Astrocyte of the hippocampus (primary cell): ENCODE data around the gene NARF.
A peak's percentile ranks its signal among the peaks of the same experiment; 100 is the strongest.
"Not testable (repeated sequence)": the region's sequence is repeated elsewhere in the genome, so short reads cannot be mapped to it uniquely, and the experiment has no call there.

Experiments
- DNase-seq: peaks from one replicate; pipeline ENCODE4 v3.0.0; 2011; ENCODE audit warnings: low read depth, low spot score

NARF gene

GRCh38 chr17:82497483-82498405 is 39.2 kb downstream of the NARF start:
- peak; percentile 78 for DNase-seq

GRCh38 chr17:82502207-82502606 is 43.7 kb downstream of the NARF start:
- no peak for DNase-seq

DNA sequence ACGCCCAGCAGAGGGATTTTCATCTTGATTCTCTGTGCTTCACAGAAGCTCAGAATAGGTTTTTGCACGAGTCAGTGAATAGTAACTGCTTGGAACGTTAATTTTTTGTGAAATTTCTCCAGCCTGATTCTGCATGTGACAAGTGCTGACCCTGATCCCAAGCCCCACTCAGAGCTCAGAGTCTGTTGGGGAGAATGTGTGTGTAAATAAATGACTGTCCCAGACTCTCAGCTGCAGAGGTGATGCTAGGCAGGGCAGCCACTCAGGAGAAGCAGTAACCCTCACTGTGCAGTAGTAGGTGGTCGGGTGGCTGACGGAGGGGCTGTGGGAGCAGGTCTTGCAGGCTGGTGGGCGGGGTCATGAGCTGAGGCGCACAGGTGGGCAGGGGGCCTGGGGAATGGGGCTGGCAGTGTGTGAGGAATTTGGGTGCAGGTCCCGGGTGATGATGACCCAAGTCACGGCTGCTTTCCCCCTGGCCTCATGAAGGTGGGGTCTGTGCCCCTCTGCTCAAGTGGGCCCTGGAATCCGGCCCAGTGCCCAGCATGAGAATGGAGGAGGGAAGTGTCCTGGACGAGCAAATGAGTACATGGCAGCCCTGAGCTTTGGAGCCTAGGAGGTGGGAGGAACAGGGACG is 44.7 kb downstream of the NARF start:
- no peak for DNase-seq

DNA sequence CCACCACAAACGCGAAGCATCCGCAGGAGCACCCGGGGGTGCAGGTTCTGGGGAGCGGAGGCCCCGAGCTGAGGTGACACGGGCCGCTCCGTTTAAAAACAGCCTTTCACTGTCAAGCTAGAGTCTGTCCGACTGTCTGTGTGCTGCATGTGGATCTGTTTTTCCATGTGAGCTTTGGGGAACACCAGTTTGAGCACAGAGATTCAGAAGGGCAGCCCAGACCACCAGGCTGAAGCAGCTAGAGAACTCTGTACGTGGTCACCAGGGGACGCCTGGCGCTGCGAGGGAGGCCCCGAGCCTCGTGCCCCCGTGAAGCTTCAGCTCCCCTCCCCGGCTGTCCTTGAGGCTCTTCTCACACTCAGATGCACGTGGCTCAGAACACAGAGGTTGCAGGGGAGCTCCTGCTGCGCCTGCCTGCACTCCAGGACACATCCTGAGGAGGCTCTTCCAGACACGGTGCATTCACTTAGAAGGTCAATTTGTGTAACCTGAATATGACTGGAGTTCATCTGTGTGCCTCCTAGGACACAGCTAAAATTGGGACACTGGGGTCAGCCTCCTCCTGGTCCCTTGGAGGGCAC is 45.3 kb downstream of the NARF start:
- DNase-seq = no peak

GRCh38 chr17:82505296-82505695 is 46.8 kb downstream of the NARF start:
- DNase-seq = no peak

DNA sequence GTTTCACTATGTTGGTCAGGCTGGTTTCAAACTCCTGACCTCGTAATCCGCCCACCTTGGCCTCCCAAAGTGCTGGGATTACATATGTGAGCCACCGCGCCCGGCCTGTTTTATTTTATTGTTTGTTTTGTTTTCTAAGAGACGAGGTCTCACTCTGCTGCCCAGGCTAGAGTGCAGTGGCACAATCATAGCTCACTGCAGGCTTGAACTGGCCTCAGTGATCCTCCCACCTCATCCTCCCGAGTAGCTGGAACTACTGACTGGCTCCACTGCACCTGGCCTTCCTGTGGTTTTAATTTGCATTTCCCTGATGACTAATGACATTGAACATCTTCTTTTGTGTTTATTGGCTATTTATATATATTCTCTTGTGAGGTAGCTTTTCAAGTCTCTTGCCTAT is 47.9 kb downstream of the NARF start:
- DNase-seq = not testable (repeated sequence)

- no peak for DNase-seq
Measured at GRCh38 chr17:82507631-82508175, 49.2 kb downstream of the NARF start.

- DNase-seq = not testable (repeated sequence)
Measured at GRCh38 chr17:82511642-82512041, 53.1 kb downstream of the NARF start.

DNA sequence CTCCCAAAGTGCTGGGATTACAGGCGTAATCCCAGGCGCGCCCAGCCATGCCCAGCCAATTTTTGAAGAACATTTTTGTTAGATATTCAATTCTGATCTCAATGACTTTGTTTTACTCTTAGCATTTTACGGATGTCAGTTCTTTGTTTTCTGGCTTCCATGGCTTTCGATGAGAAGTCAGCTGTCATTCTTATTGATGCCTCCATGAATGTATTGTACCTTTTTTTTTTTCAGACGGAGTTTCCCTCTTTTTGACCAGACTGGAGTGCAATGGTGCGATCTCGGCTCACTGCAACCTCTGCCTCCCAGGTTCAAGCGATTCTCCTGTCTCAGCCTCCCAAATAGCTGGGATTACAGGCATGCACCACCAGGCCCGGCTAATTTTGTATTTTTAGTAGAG is 55.3 kb downstream of the NARF start:
- DNase-seq = not testable (repeated sequence)

DNA sequence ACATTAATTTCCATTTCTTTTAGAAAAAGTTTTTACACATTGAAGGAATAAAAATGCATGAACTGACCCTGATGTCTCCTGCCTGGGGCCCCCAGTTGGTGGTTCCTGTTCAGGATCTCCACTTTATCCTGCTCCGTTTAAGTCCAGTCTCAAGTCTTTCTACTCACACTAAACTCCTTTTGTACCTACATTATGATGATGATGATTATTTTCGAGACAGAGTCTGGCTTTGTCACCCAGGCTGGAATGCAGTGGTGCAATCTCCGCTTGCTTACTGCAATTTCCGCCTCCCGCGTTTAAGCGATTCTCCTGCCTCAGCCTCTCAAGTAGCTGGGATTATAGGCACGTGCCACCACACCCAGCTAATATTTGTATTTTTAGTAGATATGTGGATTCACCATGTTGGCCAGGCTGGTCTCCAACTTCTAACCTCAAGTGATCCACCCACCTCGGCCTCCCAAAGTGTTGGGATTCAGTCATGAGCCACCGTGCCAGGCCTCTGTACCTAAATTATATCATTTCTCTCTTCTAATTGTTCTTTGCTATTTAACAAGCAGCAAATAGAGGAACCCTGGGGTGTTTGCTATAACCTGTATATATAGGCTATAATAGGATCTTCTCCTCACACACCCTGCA is 58.8 kb downstream of the NARF start:
- no peak for DNase-seq

DNA sequence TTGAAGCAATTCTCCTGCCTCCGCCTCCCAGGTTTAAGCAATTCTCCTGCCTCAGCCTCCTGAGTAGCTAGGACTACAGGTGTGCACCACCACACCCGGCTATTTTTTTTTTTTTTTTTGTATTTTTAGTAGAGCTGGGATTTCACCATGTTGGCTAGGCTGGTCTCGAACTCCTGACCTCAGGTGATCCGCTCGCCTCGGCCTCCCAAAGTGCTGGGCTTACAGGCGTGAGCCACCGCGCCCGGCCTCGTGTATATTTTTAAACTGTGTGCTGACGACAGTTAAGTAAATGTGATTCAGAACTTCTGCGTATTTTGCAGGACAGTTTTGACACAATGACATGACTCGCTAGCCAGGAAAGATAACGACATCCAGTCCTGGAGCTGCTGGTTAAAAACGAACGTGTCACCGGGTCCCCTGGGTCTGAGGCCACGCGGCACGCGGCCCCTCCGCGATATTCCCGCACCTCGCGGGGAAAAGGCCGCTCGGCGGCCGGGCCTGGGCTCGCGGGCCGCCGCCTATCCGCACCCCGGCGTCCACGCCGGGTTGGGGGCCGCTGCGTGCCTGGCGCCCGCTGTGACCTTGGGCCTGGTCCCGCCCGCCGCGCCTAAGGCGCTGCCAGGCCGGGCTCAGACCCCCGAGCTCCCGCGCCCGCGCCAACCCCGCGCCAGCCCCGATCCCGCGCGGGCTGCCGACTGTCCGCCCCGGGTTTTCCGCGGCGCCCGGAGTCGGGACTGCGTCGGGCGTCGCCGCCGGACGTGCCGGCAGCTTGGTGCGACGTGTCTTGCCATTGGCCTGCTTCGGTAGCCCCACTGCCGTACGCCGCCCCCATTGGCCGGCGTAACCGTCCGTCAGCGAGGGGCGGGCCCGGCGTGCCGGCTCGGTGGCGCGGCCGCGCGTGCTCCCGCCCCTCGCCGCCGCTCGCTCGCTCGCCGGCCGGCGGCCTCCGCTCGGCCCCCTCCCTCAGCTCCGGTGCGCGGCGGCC is 60.6 kb downstream of the NARF start, which contains the start of gene FOXK2:
Gene FOXK2, plus strand, starts transcription at position 907 of the 985 bp plus-strand sequence. CDS start 157 bp downstream, outside the sequence.
- peak; percentile 99 for DNase-seq

DNA sequence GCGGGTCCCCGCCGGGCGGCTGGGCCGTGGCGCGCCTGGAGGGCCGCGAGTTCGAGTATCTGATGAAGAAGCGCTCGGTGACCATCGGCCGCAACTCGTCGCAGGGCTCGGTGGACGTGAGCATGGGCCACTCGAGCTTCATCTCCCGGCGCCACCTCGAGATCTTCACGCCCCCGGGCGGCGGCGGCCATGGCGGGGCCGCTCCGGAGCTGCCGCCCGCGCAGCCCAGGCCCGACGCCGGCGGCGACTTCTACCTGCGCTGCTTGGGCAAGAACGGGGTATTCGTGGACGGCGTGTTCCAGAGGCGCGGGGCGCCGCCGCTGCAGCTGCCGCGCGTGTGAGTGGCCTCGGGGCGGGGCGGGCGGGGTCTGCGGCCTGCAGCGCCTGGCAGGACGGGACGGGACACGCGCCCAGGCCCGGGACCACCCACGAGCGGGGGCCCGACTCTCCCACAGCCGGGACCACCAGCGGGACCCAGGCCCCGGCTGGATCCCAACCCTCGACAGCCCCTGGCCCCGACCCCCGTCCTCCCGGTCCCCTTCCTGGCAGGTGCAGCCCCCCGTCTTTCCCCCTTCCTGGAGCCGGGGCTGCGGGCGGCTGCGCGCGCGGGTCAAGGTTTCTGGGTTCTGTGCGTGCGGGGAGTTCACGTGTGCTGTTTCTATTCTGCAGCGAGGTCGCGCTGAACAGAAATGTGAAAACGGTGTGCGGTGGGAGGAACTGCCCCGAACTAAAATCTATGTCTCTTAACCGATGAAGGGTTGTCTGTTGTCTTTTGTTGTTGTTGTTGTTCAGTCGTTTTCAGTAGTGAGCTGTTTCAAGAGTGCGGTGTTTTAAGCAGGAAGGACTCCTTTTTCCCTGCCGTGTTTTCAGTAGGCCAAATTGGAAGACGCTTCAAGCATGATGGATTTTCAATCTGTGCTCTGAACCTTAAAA is 61.7 kb downstream of the NARF start:
- peak; percentile 52 for DNase-seq

- no peak for DNase-seq
Measured at GRCh38 chr17:82524540-82524939, 66.0 kb downstream of the NARF start.

GRCh38 chr17:82525712-82526111 is 67.2 kb downstream of the NARF start:
- DNase-seq = no peak

DNA sequence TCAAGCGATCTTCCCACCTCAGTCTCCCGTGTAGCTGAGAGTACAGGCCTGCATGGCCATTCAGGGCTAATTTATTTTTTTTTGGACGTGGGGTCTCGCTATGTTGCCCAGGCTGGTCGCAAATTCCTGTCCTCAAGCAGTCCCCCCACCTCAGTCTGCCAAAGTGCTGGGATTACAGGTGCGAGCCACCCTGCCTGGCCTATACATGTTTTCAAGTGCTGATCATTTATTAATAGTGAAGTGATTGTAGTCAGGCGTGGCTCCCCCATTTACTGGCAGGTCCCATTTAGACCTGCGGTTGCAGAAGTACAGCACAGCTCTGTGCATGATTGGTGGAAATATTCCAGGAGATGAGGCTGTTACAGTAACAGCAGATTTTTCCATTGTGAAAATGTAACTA is 69.4 kb downstream of the NARF start:
- DNase-seq = no peak

DNA sequence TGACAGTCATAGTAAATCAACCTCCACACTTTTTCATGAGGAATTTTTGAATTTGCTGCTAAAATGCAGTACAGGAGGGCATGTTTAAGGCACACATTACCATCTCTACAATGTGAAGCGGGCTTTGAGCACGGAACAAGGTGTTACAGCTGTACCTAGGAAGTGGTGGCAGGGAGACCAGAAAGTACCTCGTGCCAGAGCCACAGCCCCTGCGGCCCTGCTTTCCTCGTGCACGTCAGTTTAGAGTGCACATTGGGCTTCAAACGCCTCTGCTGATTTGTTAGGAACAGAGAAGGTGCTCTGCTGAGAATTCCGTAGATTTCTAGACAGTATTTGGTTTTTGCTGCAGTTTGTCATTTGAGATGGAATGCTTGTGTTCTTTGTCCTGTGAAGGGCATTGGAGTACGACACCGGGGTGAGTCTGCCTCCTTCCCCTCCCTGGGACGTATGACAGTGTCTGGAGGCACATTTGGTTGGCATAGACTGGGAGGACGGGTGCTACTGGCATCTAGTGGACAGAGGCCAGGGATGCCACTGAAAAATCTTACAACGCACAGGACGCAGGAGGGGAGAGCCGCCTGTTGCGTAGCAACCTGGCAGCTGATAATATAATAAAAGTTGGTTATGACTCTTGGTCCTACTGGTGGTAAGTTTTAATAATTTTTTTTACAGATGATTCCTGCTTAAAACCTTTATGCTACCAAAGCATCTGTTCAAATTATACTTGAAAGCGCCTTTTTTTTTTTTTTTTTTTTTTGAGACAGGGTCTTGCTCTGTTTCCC is 70.1 kb downstream of the NARF start:
- DNase-seq = peak; percentile 73

DNA sequence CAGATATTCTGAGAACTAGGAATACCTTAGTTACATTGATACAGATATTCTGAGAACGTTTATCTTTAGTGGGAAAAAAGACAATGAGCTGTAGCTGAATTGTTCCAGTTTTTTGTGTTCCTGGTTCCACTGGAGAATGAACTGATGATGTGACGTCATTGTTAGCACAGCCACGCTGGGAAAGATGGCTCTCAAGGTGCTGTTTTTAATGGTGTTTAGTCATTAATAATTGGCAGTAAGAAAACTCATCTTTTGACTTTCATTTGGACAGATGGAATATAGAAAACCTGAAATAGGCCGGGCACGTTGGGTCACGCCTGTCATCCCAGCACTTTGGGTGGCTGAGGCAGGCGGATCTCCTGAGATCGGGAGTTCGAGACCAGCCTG is 71.4 kb downstream of the NARF start:
- DNase-seq = no peak

GRCh38 chr17:82531431-82531881 is 72.9 kb downstream of the NARF start:
- DNase-seq = peak; percentile 70
